HepG2 (cell line): ENCODE data around the gene RNF168. TPM values are rescaled to one million over a fixed set of nuclear protein-coding genes. Genes with fewer than 3 reads are reported as not detected.

Source experiments
- polyA plus RNA-seq, 8 experiments: library from polyadenylated mRNA; depleted of rRNA in 3 of 8; stranded (reverse) in 7 of 8; unstranded in 1 of 8; fragments of >200 nt; fragmentation: Illumina TruSeq in 4 of 8; extraction: Trizol in 4 of 8; gene quantifications; 2 replicates each; pipeline versions ENCODE4 v1.2.1 to v1.2.3, GENCODE V29; 2011 to 2016; ENCODE audit warnings: low read depth in 4 of 8, missing spikeins in 1 of 8, mixed read lengths in 1 of 8; ENCODE audit not compliant: insufficient read depth in 1 of 8
- small RNA-seq, 3 experiments: library from RNA; depleted of rRNA; stranded (forward); fragments of <200 nt; gene quantifications; one replicate each; pipeline ENCODE3, GENCODE V24; 2012; ENCODE audit warnings: low read depth in 2 of 3, low replicate concordance in 1 of 3; ENCODE audit not compliant: insufficient read length in 3 of 3, insufficient read depth in 2 of 3
- total RNA-seq, 5 experiments: library from RNA; depleted of rRNA; stranded (reverse); fragments of >200 nt; fragmentation: Illumina TruSeq; extraction: Trizol; gene quantifications; 2 replicates each; pipeline ENCODE4 v1.2.3, GENCODE V29; 2016; ENCODE audit warnings: low read depth in 1 of 5
- TF ChIP-seq, protein P1 (sequence below): sonication (generic); formaldehyde crosslinking; IDR thresholded peaks from 2 replicates; pipeline ENCODE4 v1.4.0; 2020; ENCODE audit warnings: missing genetic modification reagents

The RNF168 gene
- total and polyA plus RNA-seq, 2 of the 13 experiments (the other 11 are each of a cell fraction or from before 2014, with no cell fraction given) = 3.7 to 22.9 TPM

DNA sequence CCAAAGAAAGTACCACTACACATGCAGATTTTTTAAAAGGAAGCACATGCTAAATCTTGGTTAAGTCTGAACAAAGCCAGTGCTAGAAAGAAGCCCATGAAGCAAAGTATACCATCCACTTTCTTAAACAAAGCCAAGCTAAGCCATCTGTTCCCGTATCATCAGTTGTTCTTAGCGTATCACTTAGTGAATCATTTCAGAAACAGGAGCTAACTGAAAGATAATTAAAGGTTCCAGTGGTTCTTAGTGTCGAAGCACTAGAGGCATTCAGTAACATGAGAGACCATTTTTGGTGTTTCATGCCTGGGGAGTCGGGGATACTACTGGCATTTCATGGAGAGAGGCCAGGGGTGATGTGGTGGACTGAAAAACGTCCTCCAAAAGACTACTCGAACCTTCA is 84.2 kb downstream of the RNF168 start (continued):
- TF ChIP-seq, protein P1, sequence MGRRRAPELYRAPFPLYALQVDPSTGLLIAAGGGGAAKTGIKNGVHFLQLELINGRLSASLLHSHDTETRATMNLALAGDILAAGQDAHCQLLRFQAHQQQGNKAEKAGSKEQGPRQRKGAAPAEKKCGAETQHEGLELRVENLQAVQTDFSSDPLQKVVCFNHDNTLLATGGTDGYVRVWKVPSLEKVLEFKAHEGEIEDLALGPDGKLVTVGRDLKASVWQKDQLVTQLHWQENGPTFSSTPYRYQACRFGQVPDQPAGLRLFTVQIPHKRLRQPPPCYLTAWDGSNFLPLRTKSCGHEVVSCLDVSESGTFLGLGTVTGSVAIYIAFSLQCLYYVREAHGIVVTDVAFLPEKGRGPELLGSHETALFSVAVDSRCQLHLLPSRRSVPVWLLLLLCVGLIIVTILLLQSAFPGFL (CRISPR knock-in tag) = no peak

Small RNA genes within 50 kb of the gene (small RNA-seq; reads per million reads assigned to genes)
- gene AC083822.1 (0 reads per million in 3 experiments), gene AC117490.1 (0 reads per million in 3 experiments), gene RPS29P3 (0 reads per million in 3 experiments)

Other genes starting within 250 kb of the RNF168 start
- 45.3 and 53.2 TPM in 2 replicates for gene PCYT1A, start 216.0 kb downstream of the RNF168 start, total RNA-seq (2016; rRNA removed; fragmentation: Illumina TruSeq; extraction: Trizol)
- 26.4 and 28.5 TPM in 2 replicates for gene PCYT1A, start 216.0 kb downstream of the RNF168 start, polyA plus RNA-seq (2011; rRNA removed)
- 7.0 and 11.2 TPM in 2 replicates for gene DYNLT2B, start 185.5 kb downstream of the RNF168 start, total RNA-seq (2016; rRNA removed; fragmentation: Illumina TruSeq; extraction: Trizol)
- 4.0 and 4.3 TPM in 2 replicates for gene DYNLT2B, start 185.5 kb downstream of the RNF168 start, polyA plus RNA-seq (2011; rRNA removed)
- gene TM4SF19, start 165.4 kb downstream of the RNF168 start, total RNA-seq (2016; rRNA removed; fragmentation: Illumina TruSeq; extraction: Trizol) = not detected in 2 replicates
- 0.05 and 0.36 TPM in 2 replicates for gene TM4SF19, start 165.4 kb downstream of the RNF168 start, polyA plus RNA-seq (2011; rRNA removed)
- 12.5 and 21.5 TPM in 2 replicates for gene UBXN7, start 71.3 kb downstream of the RNF168 start, total RNA-seq (2016; rRNA removed; fragmentation: Illumina TruSeq; extraction: Trizol)
- 11.6 and 15.9 TPM in 2 replicates for gene UBXN7, start 71.3 kb downstream of the RNF168 start, polyA plus RNA-seq (2011; rRNA removed)
- gene SMCO1, start 11.6 kb upstream of the RNF168 start, total RNA-seq (2016; rRNA removed; fragmentation: Illumina TruSeq; extraction: Trizol) = not detected in 2 replicates
- not detected in 2 replicates for gene SMCO1, start 11.6 kb upstream of the RNF168 start, polyA plus RNA-seq (2011; rRNA removed)
- 7.7 and 16.4 TPM in 2 replicates for gene WDR53, start 64.8 kb upstream of the RNF168 start, total RNA-seq (2016; rRNA removed; fragmentation: Illumina TruSeq; extraction: Trizol)
- gene WDR53, start 64.8 kb upstream of the RNF168 start, polyA plus RNA-seq (2011; rRNA removed) = 3.5 and 4.1 TPM in 2 replicates
- gene FBXO45, start 64.9 kb upstream of the RNF168 start, total RNA-seq (2016; rRNA removed; fragmentation: Illumina TruSeq; extraction: Trizol) = 12.1 and 18.4 TPM in 2 replicates
- gene FBXO45, start 64.9 kb upstream of the RNF168 start, polyA plus RNA-seq (2011; rRNA removed) = 4.9 and 7.0 TPM in 2 replicates
- not detected in 2 replicates for gene NRROS, start 135.9 kb upstream of the RNF168 start, total RNA-seq (2016; rRNA removed; fragmentation: Illumina TruSeq; extraction: Trizol)
- gene NRROS, start 135.9 kb upstream of the RNF168 start, polyA plus RNA-seq (2011; rRNA removed) = not detected in 2 replicates
- gene CEP19, start 208.5 kb upstream of the RNF168 start, total RNA-seq (2016; rRNA removed; fragmentation: Illumina TruSeq; extraction: Trizol) = 1.2 and 1.5 TPM in 2 replicates
- gene CEP19, start 208.5 kb upstream of the RNF168 start, polyA plus RNA-seq (2011; rRNA removed) = 0.43 and 0.48 TPM in 2 replicates
- 19.2 and 21.3 TPM in 2 replicates for gene PIGX, start 208.6 kb upstream of the RNF168 start, total RNA-seq (2016; rRNA removed; fragmentation: Illumina TruSeq; extraction: Trizol)
- 9.8 and 13.2 TPM in 2 replicates for gene PIGX, start 208.6 kb upstream of the RNF168 start, polyA plus RNA-seq (2011; rRNA removed)
- 24.7 and 52.5 TPM in 2 replicates for gene PAK2, start 236.1 kb upstream of the RNF168 start, total RNA-seq (2016; rRNA removed; fragmentation: Illumina TruSeq; extraction: Trizol)
- 20.7 and 23.0 TPM in 2 replicates for gene PAK2, start 236.1 kb upstream of the RNF168 start, polyA plus RNA-seq (2011; rRNA removed)